Esophagus squamous epithelium (tissue), 5 donors: Measurements from ENCODE around the gene AIP. TPM values are rescaled to one million over a fixed set of nuclear protein-coding genes. Genes with fewer than 3 reads are reported as not detected.
A peak's percentile ranks its signal among the peaks of the same experiment; 100 is the strongest.

Experiments
- DNase-seq: peaks from one replicate; lab custom pipeline; 2025; lab: John Stamatoyannopoulos, UW
- H3K27ac ChIP-seq, 4 donors: fragments of 200-600 bp; sonication (generic); one replicate each; pipeline ENCODE4 v1.5.1; 2016 to 2019; ENCODE audit warnings: mild to moderate bottlenecking in 1 of 4
- H3K27me3 ChIP-seq, 4 donors: fragments of 200-600 bp; sonication (generic); 1 replicate in 3 of 4; 2 replicates in 1 of 4; pipeline versions ENCODE4 v1.5.1 to v1.6.0; 2017 to 2021; ENCODE audit warnings: antibody characterized with exemption in 1 of 4
- H3K36me3 ChIP-seq, 3 donors: fragments of 200-600 bp; sonication (generic); one replicate each; pipeline ENCODE4 v1.5.1; 2016 to 2019
- H3K4me1 ChIP-seq, 3 donors: fragments of 200-600 bp; sonication (generic); one replicate each; pipeline ENCODE4 v1.5.1; 2017 to 2019
- H3K4me3 ChIP-seq, 4 donors: fragments of 200-600 bp; sonication (generic); 1 replicate in 3 of 4; 2 replicates in 1 of 4; pipeline ENCODE4 v1.5.1; 2016 to 2019; ENCODE audit warnings: mild to moderate bottlenecking in 2 of 4, moderate library complexity in 1 of 4
- H3K9me3 ChIP-seq, 3 donors: fragments of 200-600 bp; sonication (generic); one replicate each; pipeline ENCODE4 v1.5.1; 2016 to 2019
- CTCF ChIP-seq, 6 experiments: fragments of 450-650 bp in 4 of 6; fragments of 200-600 bp in 2 of 6; sonication (generic) in 2 of 6; IDR thresholded peaks; one replicate each; pipeline ENCODE4 v1.5.1; 2016 to 2019; ENCODE audit warnings: antibody characterized with exemption in 6 of 6, mild to moderate bottlenecking in 4 of 6, moderate library complexity in 4 of 6
- POLR2A ChIP-seq, 4 donors: fragments of 450-650 bp; IDR thresholded peaks; one replicate each; pipeline ENCODE4 v1.6.1; 2017; ENCODE audit warnings: antibody characterized with exemption in 4 of 4, mild to moderate bottlenecking in 4 of 4, moderate library complexity in 3 of 4
- WGBS, 2 donors: methylation state at CpG; one replicate each; pipeline ENCODE4 v1.1.5; 2018; 5-methylcytosine and 5-hydroxymethylcytosine counted together
- intact Hi-C: fragments of 100-400 bp; cut with DNase I; formaldehyde crosslinking; loops from one replicate; pipeline ENCODE4 v1.15.0; 2022
- total RNA-seq, 4 donors: library from RNA; depleted of rRNA; stranded (reverse); fragments of >200 nt; gene quantifications; one replicate each; pipeline ENCODE4 v1.1.0, GENCODE V29; 2016
- donor health status: DM: yes; HTN: yes; CAD: no.

Gene AIP
- total RNA-seq, 4 donors from 2014 or later: 16.8 to 63.3 (median 28.3) TPM

DNA sequence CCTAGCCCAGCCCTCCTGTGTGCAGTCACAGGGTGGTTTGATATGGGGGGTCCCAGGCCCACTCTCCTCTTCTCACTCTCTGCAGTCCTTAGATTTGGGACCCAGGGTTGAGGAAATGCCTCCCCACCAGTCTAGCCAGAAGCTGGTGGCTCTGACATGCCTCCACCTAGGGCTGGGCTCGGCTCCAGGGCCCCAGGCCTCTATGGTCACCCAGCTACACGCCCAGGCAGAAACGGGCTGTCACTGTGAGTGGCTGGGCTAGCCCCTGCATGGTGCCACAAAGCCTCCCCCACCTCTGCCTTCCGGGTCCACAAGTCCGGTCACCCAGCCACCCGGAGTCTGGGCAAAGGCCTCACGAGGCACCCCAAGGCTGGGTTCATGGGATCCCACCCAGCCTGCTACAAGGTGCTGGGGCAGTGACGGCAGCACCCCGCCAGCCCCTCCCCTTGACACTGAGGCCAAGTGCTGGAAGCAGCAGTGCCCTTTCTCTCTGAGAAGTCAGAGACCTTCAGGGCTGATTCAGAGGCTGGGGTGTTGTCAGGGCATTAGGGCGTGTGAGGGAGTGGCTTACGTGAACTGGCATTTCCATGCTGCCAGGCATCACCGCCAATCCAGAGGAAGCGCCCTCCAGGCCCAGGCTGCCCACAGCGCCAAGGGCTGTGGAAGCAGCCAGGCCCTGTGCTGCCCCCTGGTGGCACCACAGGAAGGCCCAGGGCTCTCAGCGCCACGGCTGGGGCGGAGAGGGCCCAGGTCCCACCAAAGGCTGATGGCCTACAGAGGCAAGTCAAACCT, 23.0 kb downstream of the AIP start:
- Histone ChIP-seq H3K9me3 (no peaks in the 10 kb centered on the region), H3K27ac (peak overlapping the region; percentile 96 to 99 (median 98)), H3K4me3 (peak overlapping the region; percentile 64 to 90 (median 68)), H3K27me3 (peaks cover 0 to 42% (median 0%) of the 10 kb centered on the region in 4 donors), H3K4me1 (peaks cover 32 to 57% (median 47%) of the 10 kb centered on the region in 3 donors), H3K36me3 (peaks cover 4 to 28% (median 8%) of the 10 kb centered on the region in 3 donors)
- WGBS, 2 donors: 0 to 20% methylated on average over 1 to 7 of the region's 17 CpGs
- TF ChIP-seq CTCF (IDR thresholded peaks at IDR 0.05) (peak; percentile 97 to 99 (median 99)), POLR2A (IDR thresholded peaks at IDR 0.05) (peak in 3 of 4 donors; percentile 29 to 63 (median 51))
- intact Hi-C loops: no loop called here
- peak; percentile 57 for DNase-seq

DNA sequence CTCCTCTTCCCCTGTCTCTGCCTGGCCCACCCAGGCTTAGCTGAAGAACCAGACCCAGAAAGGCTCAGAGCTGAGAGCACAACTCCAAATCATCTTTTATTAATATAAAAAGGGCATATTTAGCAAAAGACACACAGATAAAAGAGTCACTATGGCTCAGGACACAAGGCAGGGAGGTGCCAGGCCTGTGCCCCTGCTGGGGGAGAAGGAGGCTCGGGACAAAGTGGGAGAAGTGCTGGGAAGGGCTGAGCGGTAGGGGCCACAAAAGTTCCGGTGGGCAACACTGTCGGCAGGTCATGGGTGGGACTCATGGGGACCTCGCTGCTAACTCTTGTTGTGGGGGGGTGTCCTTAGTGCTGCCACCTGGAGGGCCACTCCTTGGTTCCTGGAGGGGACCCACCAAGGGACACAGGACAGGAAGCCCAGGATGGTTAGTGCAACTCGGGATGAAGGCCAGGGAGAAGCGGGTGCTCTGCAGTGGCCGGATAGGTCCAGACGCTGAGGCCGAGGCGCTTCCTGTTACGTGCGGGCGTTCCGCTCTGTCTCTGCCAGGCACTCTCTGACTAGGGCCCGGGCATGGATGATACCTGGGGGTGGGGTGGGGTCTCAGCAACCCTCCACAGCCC, 23.7 kb downstream of the AIP start:
- Histone ChIP-seq H3K9me3 (no peaks in the 10 kb centered on the region), H3K27ac (peak overlapping the region; percentile 96 to 99 (median 98)), H3K36me3 (peaks cover 4 to 20% (median 7%) of the 10 kb centered on the region in 3 donors), H3K27me3 (peaks cover 0 to 48% (median 0%) of the 10 kb centered on the region in 4 donors), H3K4me3 (peak overlapping the region in 3 of 4 donors; percentile 68 to 90 (median 72)), H3K4me1 (peaks cover 32 to 57% (median 47%) of the 10 kb centered on the region in 3 donors)
- intact Hi-C loops: no loop called here
- TF ChIP-seq CTCF (IDR thresholded peaks at IDR 0.05) (peak in 1 of 6 experiments; percentile 14), POLR2A (IDR thresholded peaks at IDR 0.05) (no peak)
- DNase-seq: no peak
- 57 to 58% methylated on average over 5 to 6 of the region's 16 CpGs for WGBS, 2 donors

DNA sequence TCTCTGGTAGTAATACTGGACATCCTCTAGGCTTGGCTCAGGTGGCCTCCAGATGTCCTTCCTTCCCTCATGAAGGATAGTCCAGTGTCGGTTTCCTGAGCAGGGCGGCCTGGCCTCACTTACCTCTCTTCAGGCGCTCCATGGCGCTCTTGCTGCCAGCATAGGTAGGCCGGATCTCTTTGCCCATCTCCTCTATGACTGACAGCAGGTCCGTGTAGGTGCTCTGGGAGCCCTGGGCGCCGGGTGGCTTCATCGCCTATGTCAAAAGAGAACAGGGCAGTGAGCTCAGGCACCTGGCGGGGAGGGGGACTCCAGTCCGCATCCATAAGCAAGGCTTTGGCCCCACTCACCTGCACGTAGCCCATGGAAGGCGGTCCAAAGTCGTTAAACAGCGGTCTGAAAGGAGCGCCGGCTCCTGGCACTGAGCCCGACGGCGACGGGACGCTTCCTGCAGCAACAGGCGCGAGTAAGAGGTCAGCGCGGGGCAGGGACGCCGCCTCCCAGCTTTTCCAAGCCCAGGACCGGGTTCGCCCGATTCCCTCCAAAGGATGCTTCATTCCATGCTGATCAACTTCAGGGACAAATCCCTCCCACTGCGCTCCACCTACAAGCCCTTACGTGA, 24.5 kb downstream of the AIP start:
- Histone ChIP-seq H3K36me3 (peaks cover 0 to 12% (median 0%) of the 10 kb centered on the region in 3 donors), H3K27ac (peak overlapping the region; percentile 96 to 99 (median 98)), H3K9me3 (no peaks in the 10 kb centered on the region), H3K4me3 (peak overlapping the region; percentile 68 to 90 (median 76)), H3K4me1 (peaks cover 32 to 57% (median 47%) of the 10 kb centered on the region in 3 donors), H3K27me3 (peaks cover 0 to 49% (median 0%) of the 10 kb centered on the region in 4 donors)
- no peak for DNase-seq
- 69% methylated on average over 2 of the region's 33 CpGs; no CpG with 5 or more reads in 1 of the 2 donors for WGBS, 2 donors
- no peak for TF ChIP-seq POLR2A (IDR thresholded peaks at IDR 0.05)
- TF ChIP-seq CTCF (IDR thresholded peaks at IDR 0.05): no peak
- intact Hi-C loops: no loop called here

- DNase-seq: peak; percentile 95
- intact Hi-C loops: no loop called here
- Histone ChIP-seq H3K36me3 (peaks cover 0 to 6% (median 0%) of the 10 kb centered on the region in 3 donors), H3K27me3 (peaks cover 0 to 49% (median 0%) of the 10 kb centered on the region in 4 donors), H3K4me1 (peaks cover 32 to 57% (median 47%) of the 10 kb centered on the region in 3 donors), H3K4me3 (peak within 1 kb of the TSS; percentile 68 to 90 (median 76)), H3K9me3 (no peaks in the 10 kb centered on the region), H3K27ac (peak within 1 kb of the TSS; percentile 96 to 99 (median 98))
- WGBS, 2 donors: no CpG with 5 or more reads among the region's 57 CpGs
- TF ChIP-seq CTCF (IDR thresholded peaks at IDR 0.05): peak in 2 of 6 experiments; percentile 9 to 23
- TF ChIP-seq POLR2A (IDR thresholded peaks at IDR 0.05): peak in 3 of 4 donors; percentile 83 to 97 (median 95)
These were observed 25.1 kb downstream of the AIP start, which contains the start of gene CDK2AP2 for GRCh38 chr11:67507864-67508485. TSS of gene CDK2AP2 (minus strand) at chr11:67508162. CDS start at chr11:67508082, 80 bp downstream.
